Measurements from ENCODE around the gene LCN6. TPM values are rescaled to one million over a fixed set of nuclear protein-coding genes. Genes with fewer than 3 reads are reported as not detected.

The LCN6 gene
- total and polyA plus RNA-seq, 11 donors = 0.81 to 101 (median 18.4) TPM

DNA sequence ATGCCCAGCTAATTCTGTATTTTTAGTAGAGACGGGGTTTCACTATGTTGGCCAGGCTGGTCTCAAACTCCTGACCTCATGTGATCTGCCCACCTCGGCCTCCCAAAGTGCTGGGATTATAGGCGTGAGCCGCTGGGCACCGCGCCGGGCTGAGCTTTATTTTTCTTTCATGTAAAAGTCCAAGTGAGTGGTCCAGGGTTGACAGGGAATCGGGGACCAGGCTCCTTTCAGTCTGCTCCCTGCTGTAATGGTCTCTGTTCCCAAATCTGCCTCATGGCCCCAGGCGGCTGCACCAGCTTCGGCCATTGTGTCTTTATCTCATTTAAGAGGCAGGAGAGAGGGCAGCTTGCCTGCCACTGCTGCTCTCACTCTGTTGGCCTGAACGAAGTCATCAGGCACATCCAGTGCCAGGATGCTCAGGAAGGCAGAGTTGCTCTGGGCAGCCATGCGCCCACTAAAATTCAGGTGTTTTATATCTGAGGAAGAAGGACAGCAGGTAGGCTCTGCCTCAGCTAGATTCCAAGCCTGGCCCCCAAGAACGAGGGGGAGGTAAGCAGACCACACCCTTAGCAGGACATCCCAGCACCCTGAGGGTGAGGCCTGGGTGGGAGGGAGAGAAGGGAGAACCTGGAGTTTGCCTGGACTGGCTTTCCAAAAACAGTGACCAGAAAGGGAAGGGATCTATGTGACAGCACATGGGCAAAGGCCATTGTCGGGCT, 46.1 kb upstream of the LCN6 start:
- intact Hi-C loops (cut with DNase I) = loop anchor here in 7 of 10 donors (5.0 to 10.0 kb wide), 5 partner anchors 50 to 188 kb away; partner anchors contain the start of genes PHPT1 (in 6 of the 7), FBXW5 (in 3 of the 7), AJM1 (in 2 of the 7) and C8G (in 1 of the 7)
- TF ChIP-seq POLR2A (IDR thresholded peaks at IDR 0.05) (no peak), CTCF (IDR thresholded peaks at IDR 0.05) (no peak)
- DNase-seq = no peak
- WGBS, 4 donors = 79 to 85% (median 82%) methylated on average over 14 of the region's 14 CpGs
- Histone ChIP-seq H3K4me1 (peaks cover 10 to 67% (median 35%) of the 10 kb centered on the region in 12 donors), H3K36me3 (peaks cover 0 to 14% (median 0%) of the 10 kb centered on the region in 9 donors), H3K9me3 (no peaks in the 10 kb centered on the region), H3K27me3 (peaks cover 0 to 24% (median 8%) of the 10 kb centered on the region in 9 donors), H3K27ac (peak overlapping the region in 4 of 12 donors; percentile 11 to 54 (median 28)), H3K4me3 (no peak overlapping the region)
- no peak for ATAC-seq

GRCh38 chr9:136793086-136793946, 45.0 kb upstream of the LCN6 start:
- ATAC-seq (no peak), DNase-seq (peak in 1 of 5 donors; percentile 38)
- WGBS, 4 donors = 70 to 73% (median 72%) methylated on average over 11 to 17 of the region's 17 CpGs
- peaks cover 0 to 13% (median 0%) of the 10 kb centered on the region in 9 donors for H3K27me3 ChIP-seq
- TF ChIP-seq POLR2A (IDR thresholded peaks at IDR 0.05) (no peak), CTCF (IDR thresholded peaks at IDR 0.05) (no peak)
- intact Hi-C loops (cut with DNase I) = loop anchor here in 7 of 10 donors (5.0 to 10.0 kb wide), 5 partner anchors 51 to 189 kb away; partner anchors contain the start of genes PHPT1 (in 6 of the 7), FBXW5 (in 3 of the 7), AJM1 (in 2 of the 7) and C8G (in 1 of the 7)
- peak overlapping the region in 1 of 12 donors; percentile 99 for H3K27ac ChIP-seq
- no peaks in the 10 kb centered on the region for H3K9me3 ChIP-seq
- H3K36me3 ChIP-seq = peaks cover 0 to 14% (median 0%) of the 10 kb centered on the region in 9 donors
- H3K4me3 ChIP-seq = no peak overlapping the region
- peaks cover 10 to 66% (median 33%) of the 10 kb centered on the region in 12 donors for H3K4me1 ChIP-seq

GRCh38 chr9:136792321-136793085, 44.2 kb upstream of the LCN6 start:
- peaks cover 10 to 71% (median 34%) of the 10 kb centered on the region in 12 donors for H3K4me1 ChIP-seq
- intact Hi-C loops (cut with DNase I) = loop anchor here in 7 of 10 donors (5.0 to 10.0 kb wide), 5 partner anchors 52 to 190 kb away; partner anchors contain the start of genes PHPT1 (in 6 of the 7), FBXW5 (in 3 of the 7), AJM1 (in 2 of the 7) and C8G (in 1 of the 7)
- H3K27me3 ChIP-seq = peaks cover 0 to 6% (median 0%) of the 10 kb centered on the region in 9 donors
- no peak for ATAC-seq
- TF ChIP-seq POLR2A (IDR thresholded peaks at IDR 0.05) (no peak), CTCF (IDR thresholded peaks at IDR 0.05) (no peak)
- peak overlapping the region in 8 of 12 donors; percentile 68 to 94 (median 81) for H3K4me3 ChIP-seq
- peak overlapping the region in 8 of 12 donors; percentile 92 to 99 (median 96) for H3K27ac ChIP-seq
- peaks cover 0 to 14% (median 0%) of the 10 kb centered on the region in 9 donors for H3K36me3 ChIP-seq
- no peaks in the 10 kb centered on the region for H3K9me3 ChIP-seq
- 73 to 79% (median 76%) methylated on average over 14 to 15 of the region's 15 CpGs for WGBS, 4 donors
- DNase-seq = peak in 2 of 5 donors; percentile 34 to 59
